Mammary epithelial cell (primary cell): ENCODE measurements around the gene NFATC4.

Experiments used
- CTCF ChIP-seq, 2 donors: IDR thresholded peaks in 1 of 2; conservative IDR thresholded peaks in 1 of 2; 2 replicates each; pipeline ENCODE4 v1.5.1; 2011 to 2012; ENCODE audit warnings: inconsistent platforms in 2 of 2, low read length in 2 of 2, mild to moderate bottlenecking in 2 of 2, control low read depth in 1 of 2, low read depth in 1 of 2; ENCODE audit not compliant: insufficient read depth in 1 of 2; ENCODE audit errors: extremely low read depth in 1 of 2
- EZH2 ChIP-seq: IDR thresholded peaks from 2 replicates; pipeline ENCODE4 v1.6.1; 2012; ENCODE audit warnings: low read length, inconsistent platforms, borderline replicate concordance

GRCh38 chr14:24321212-24321975 is 46.6 kb upstream of the NFATC4 start:
- TF ChIP-seq CTCF (conservative IDR thresholded peaks at IDR 0.05 in 1 of 2, IDR thresholded peaks at IDR 0.05 in 1 of 2; ENCODE audit: extremely low read depth in 1 of 2, insufficient read depth in 1 of 2, low read depth in 1 of 2, low read length in 2 of 2) (no peak), EZH2 (no peak)
